ENCODE measurements around the gene GLIPR1L2.
"Not testable (repeated sequence)": the region's sequence is repeated elsewhere in the genome, so short reads cannot be mapped to it uniquely, and the experiment has no call there.

The GLIPR1L2 gene

GRCh38 chr12:75390899-75391538 is at the start of gene GLIPR1L2:
Gene GLIPR1L2 (plus strand): TSS chr12:75391089. CDS start chr12:75391117, 28 bp downstream.
- H3K4me2 ChIP-seq (ENCODE audit: low read length) = peak within 1 kb of the TSS; percentile 78
- no peaks in the 10 kb centered on the region for H3K36me3 ChIP-seq (ENCODE audit: control insufficient read depth, insufficient read depth, low read length)
- H2AFZ ChIP-seq = peak within 1 kb of the TSS; percentile 97
- peak within 1 kb of the TSS; percentile 71 for H3K4me3 ChIP-seq (ENCODE audit: low read depth, low read length)
- H3K4me1 ChIP-seq = peaks cover 5% of the 10 kb centered on the region
- H3K79me2 ChIP-seq = no peaks in the 10 kb centered on the region
- TF ChIP-seq CTCF (IDR thresholded peaks at IDR 0.05) = peak; percentile 90
- H3K27me3 ChIP-seq (ENCODE audit: control insufficient read depth, insufficient read depth, low read length) = no peaks in the 10 kb centered on the region
- peak within 1 kb of the TSS; percentile 78 for H3K9ac ChIP-seq
- H3K27ac ChIP-seq = peak within 1 kb of the TSS; percentile 92
- no peaks in the 10 kb centered on the region for H3K9me3 ChIP-seq (ENCODE audit: control insufficient read depth, low read length)

GRCh38 chr12:75341873-75342272 is 49.0 kb upstream of the GLIPR1L2 start:
- Histone ChIP-seq H3K9me3 (ENCODE audit: control insufficient read depth, low read length) (no peaks in the 10 kb centered on the region), H2AFZ (no peak overlapping the region)

GRCh38 chr12:75345531-75345930 is 45.4 kb upstream of the GLIPR1L2 start:
- Histone ChIP-seq H3K4me3 (ENCODE audit: low read depth, low read length) (no peak overlapping the region), H3K9me3 (ENCODE audit: control insufficient read depth, low read length) (no peaks in the 10 kb centered on the region), H3K27me3 (ENCODE audit: control insufficient read depth, insufficient read depth, low read length) (no peaks in the 10 kb centered on the region), H3K4me2 (ENCODE audit: low read length) (no peak overlapping the region), H3K79me2 (no peaks in the 10 kb centered on the region), H3K9ac (no peak overlapping the region), H2AFZ (no peak overlapping the region), H3K4me1 (no peaks in the 10 kb centered on the region), H3K36me3 (ENCODE audit: control insufficient read depth, insufficient read depth, low read length) (no peaks in the 10 kb centered on the region), H3K27ac (no peak overlapping the region)
- TF ChIP-seq CTCF (IDR thresholded peaks at IDR 0.05) = no peak

More at GRCh38 chr12:75341873-75342272, 49.0 kb upstream of the GLIPR1L2 start:
- Histone ChIP-seq H3K9ac (no peak overlapping the region), H3K4me2 (ENCODE audit: low read length) (no peak overlapping the region), H3K36me3 (ENCODE audit: control insufficient read depth, insufficient read depth, low read length) (no peaks in the 10 kb centered on the region), H3K27ac (no peak overlapping the region), H3K27me3 (ENCODE audit: control insufficient read depth, insufficient read depth, low read length) (no peaks in the 10 kb centered on the region), H3K4me3 (ENCODE audit: low read depth, low read length) (no peak overlapping the region), H3K79me2 (no peaks in the 10 kb centered on the region), H3K4me1 (no peaks in the 10 kb centered on the region)
- no peak for TF ChIP-seq CTCF (IDR thresholded peaks at IDR 0.05)

GRCh38 chr12:75346215-75346614 is 44.7 kb upstream of the GLIPR1L2 start:
- H3K4me2 ChIP-seq (ENCODE audit: low read length); H3K36me3 ChIP-seq (ENCODE audit: control insufficient read depth, insufficient read depth, low read length); H3K9ac ChIP-seq; H2AFZ ChIP-seq; H3K79me2 ChIP-seq; H3K4me3 ChIP-seq (ENCODE audit: low read depth, low read length); H3K9me3 ChIP-seq (ENCODE audit: control insufficient read depth, low read length); H3K4me1 ChIP-seq; H3K27ac ChIP-seq; H3K27me3 ChIP-seq (ENCODE audit: control insufficient read depth, insufficient read depth, low read length): not testable (repeated sequence)

- Histone ChIP-seq H3K27me3 (ENCODE audit: control insufficient read depth, insufficient read depth, low read length) (no peaks in the 10 kb centered on the region), H3K4me1 (no peaks in the 10 kb centered on the region), H3K9me3 (ENCODE audit: control insufficient read depth, low read length) (no peaks in the 10 kb centered on the region), H3K4me3 (ENCODE audit: low read depth, low read length) (no peak overlapping the region), H3K9ac (no peak overlapping the region), H3K79me2 (peaks cover 15% of the 10 kb centered on the region), H3K4me2 (ENCODE audit: low read length) (no peak overlapping the region), H3K36me3 (ENCODE audit: control insufficient read depth, insufficient read depth, low read length) (no peaks in the 10 kb centered on the region), H2AFZ (no peak overlapping the region), H3K27ac (no peak overlapping the region)
- no peak for TF ChIP-seq CTCF (IDR thresholded peaks at IDR 0.05)
Observed at GRCh38 chr12:75349946-75350345, 40.9 kb upstream of the GLIPR1L2 start.

Data from parathyroid adenoma (tissue), 2 donors.